DND-41 (cell line): ENCODE measurements around the gene PRKAG2.

ENCODE experiments used
- EZH2 ChIP-seq: IDR thresholded peaks from 3 replicates; pipeline ENCODE4 v1.6.1; 2012; ENCODE audit warnings: borderline replicate concordance, low read depth, mild to moderate bottlenecking, moderate library complexity, low read length, inconsistent platforms; ENCODE audit not compliant: severe bottlenecking
- TF ChIP-seq, protein P1 (sequence below): IDR thresholded peaks from 2 replicates; pipeline ENCODE4 v1.5.1; 2012; ENCODE audit warnings: borderline replicate concordance, low read length, moderate library complexity, mild to moderate bottlenecking; ENCODE audit not compliant: poor library complexity, severe bottlenecking; ENCODE audit errors: extremely low read depth

- TF ChIP-seq, protein P1, sequence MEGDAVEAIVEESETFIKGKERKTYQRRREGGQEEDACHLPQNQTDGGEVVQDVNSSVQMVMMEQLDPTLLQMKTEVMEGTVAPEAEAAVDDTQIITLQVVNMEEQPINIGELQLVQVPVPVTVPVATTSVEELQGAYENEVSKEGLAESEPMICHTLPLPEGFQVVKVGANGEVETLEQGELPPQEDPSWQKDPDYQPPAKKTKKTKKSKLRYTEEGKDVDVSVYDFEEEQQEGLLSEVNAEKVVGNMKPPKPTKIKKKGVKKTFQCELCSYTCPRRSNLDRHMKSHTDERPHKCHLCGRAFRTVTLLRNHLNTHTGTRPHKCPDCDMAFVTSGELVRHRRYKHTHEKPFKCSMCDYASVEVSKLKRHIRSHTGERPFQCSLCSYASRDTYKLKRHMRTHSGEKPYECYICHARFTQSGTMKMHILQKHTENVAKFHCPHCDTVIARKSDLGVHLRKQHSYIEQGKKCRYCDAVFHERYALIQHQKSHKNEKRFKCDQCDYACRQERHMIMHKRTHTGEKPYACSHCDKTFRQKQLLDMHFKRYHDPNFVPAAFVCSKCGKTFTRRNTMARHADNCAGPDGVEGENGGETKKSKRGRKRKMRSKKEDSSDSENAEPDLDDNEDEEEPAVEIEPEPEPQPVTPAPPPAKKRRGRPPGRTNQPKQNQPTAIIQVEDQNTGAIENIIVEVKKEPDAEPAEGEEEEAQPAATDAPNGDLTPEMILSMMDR = no peak
- TF ChIP-seq EZH2 = no peak
These were observed 15.0 kb downstream of the PRKAG2 start for GRCh38 chr7:151861881-151862280.
